ENCODE data around the gene MYH4.

MYH4 gene

DNA sequence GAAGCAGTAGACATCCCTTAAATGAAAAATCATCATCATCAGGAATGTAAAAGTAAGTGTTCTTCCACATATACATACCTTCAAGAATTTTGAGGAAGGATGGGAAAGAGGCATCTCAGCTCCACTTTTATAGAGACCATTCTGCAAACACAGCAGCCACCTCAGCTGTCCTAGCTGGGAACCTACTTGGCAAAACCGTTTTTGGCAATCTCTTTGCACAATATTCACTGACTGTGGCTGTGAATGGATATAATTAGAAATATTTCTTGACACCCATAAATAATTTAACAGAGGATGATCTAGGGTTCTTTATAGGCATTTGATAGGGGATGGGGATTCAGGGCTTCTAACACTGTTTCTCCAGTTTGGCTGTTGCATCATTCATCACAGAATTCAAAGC lies at the start of gene MYH4:
TSS of gene MYH4 (minus strand) at position 101 of the 400 bp plus-strand sequence. CDS start 2,814 bp downstream, outside the sequence.
- DNase-seq (ENCODE audit: low read depth in 3 of 3, low spot score in 1 of 3), result no peak

DNA sequence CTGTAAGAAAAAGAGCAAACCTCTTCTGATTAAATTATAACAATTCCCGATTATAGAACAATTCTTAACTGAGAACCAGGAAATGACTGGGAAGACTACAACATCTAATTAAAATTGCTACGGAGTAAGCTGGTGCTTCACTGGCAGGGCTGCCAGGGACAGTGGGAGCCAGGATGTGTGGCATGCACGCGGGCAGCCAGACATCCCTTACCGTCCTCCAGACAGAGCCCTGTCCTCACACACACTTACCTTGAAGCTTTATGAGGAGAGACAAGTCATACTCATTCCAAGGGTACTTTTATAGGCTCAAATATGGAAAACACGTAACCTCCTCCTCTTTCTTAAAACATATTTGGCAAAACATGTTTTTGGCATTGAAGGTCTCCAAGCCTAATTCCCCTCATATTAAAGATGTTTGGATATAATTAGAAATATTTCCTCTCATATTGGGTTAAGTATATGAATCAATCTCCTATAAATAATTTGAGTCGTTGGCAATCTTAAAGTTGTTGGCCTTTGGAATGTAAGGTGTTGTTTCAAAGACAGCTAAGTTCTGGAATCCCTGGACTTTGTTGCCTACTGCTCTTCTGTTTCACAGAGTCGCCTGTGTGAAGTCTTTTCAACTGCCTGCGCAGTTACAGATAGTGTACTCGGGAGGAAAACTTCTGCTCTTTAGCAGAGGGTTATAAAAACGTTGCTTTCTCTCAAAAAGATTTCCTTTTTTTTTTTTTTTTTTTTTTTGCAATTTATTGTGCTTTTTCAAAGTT lies 49.1 kb upstream of the MYH4 start, which contains the start of gene MYH1:
TSS of gene MYH1 (minus strand) at position 272 of the 767 bp plus-strand sequence. CDS start 1,900 bp downstream, outside the sequence.
- no peak for DNase-seq (ENCODE audit: low read depth in 3 of 3, low spot score in 1 of 3)

DNA sequence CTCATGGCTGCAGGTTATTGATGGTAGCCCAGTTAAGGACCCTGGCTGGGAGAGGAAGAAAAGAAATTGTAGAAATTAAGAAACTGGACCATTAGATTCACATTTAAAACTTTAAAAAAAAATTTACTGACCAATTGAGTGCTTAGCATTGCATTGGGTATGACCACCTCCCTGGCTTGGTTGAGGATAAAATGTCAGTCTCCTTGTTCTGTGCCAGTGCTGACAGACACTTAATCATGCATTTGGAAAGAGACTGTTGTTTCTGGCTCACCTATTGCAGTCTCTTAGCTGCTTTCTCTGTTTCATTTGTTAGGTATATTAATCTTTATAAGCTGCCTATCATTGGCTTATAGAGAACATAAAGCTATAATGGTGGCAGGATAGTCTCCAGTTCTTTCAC lies 47.3 kb upstream of the MYH4 start:
- no peak for DNase-seq (ENCODE audit: low read depth in 3 of 3, low spot score in 1 of 3)

DNA sequence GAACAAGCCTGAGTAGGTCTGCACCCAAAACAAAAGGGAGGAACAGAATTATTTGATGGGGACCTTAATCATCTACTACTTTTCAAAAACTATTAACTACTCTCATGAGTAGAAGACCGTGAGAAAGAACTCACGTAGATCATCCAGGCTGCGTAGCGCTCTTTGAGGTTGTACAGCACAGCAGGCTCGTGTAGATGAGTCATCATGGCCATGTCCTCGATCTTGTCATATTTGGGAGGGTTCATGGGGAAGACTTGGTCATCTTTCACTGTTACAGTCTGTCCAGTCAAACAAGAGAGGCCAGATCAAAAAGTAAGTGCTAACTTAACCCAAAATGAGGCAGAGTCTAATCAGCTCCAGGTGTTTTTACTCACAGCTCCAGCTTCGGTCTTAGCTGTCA lies 46.7 kb upstream of the MYH4 start:
- no peak for DNase-seq (ENCODE audit: low read depth in 3 of 3, low spot score in 1 of 3)

DNA sequence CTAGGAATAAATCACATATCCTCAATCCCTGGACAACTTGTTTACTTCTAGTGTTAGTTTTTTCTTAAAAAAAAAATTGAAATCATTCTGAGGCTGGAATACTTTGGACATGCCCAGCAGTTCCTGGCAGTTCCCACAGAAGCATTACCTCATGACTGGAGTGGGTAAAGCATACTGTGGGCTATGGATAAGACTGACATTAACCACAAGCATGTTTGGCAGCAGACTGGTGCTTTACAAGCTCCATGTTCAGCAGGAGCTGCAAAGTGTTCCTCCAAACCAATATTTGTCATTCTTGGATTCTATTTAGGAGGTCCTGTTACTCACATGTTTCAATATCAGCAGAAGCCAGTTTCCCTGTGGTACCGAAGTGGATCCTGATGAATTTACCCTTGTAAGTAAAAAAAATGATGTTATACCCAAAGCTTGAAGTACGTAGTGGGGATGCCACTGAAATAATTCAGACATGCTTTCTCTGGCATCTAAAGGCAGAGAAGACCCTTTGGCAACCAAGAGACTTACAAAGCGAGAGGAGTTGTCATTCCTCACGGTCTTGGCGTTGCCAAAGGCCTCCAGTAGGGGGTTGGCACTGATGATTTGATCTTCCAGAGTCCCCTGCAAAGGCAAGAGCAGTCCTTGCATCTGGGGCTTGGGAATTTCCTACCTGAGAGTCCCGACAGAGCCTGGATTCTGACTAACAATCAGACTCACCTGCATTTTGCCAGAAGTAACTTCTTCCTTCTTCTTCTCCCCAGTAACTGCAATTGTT lies 44.1 kb upstream of the MYH4 start:
- DNase-seq (ENCODE audit: low read depth in 3 of 3, low spot score in 1 of 3), result no peak

DNA sequence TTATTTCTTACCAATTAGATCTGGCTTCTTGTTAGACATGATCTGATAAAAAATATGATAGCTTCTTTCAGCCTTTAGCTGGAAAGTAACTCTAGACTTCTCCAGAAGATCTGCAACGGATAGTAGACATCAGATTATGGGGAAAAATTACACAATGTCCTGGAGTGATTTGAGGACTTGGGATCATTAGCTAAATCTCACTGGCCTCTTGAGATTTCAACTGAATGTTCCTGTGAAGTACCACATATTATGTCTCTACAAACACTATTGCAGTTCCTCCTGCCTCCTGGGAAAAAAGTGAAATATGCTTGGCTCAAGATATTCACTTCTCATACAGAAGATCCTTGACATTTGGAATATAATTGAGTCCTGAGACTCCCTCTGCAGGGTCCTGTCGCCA lies 43.5 kb upstream of the MYH4 start:
- no peak for DNase-seq (ENCODE audit: low read depth in 3 of 3, low spot score in 1 of 3)

DNA sequence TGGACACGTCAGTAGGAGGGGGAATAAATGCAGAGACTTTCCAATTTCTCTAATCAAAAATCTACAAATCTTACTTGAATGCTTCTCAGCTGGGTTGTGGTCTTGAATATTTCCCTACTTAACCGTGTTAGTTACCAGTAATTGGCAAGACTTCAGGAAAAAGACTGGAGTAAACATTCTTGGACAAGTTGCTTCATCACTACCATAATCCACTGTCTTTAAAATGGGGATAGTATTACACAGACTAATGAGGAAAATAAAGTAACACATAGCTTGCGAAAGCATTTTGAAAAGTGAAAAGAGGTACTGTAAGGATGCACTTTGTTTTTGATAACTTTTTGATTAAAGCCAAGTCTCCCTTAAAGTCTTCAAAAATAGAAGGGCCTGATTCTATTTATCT lies 30.6 kb upstream of the MYH4 start:
- DNase-seq (ENCODE audit: low read depth in 3 of 3, low spot score in 1 of 3), result no peak

DNA sequence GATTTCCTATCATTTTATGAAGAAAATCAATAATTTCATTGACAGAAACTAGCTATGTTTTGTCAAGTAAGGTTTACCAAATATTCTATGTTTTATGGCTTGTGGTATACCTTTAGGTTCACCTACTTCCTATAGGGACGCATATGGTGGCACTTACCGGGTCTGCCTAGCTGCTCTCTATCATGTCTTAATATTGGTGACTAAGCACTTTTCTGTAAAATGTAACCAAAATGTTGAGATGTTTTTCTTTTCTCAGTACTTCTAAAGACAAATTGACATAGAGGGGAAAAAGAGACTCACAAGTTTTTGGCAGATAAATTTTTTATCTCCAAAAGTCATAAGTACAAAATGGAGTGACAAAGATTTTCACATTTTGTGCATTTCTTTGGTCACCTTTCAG lies 22.6 kb upstream of the MYH4 start:
- no peak for DNase-seq (ENCODE audit: low read depth in 3 of 3, low spot score in 1 of 3)

DNA sequence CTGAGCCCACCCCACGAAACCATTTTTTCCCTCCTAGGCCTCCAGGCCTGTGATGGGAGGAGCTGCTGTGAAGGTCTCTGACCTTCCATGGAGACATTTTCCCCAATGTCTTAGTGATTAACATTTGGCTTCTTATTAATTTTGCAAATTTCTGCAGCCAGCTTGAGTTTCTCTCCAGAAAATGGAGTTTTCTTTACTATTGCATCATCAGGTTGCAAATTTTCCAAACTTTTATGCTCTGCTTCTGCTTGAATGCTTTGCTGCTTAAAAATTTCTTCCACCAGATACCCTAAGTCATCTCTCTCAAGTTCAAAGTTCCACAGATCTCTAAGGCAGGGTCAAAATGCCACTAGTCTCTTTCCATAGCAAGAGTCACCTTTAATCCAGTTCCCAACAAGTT lies 12.9 kb upstream of the MYH4 start:
- DNase-seq (ENCODE audit: low read depth in 3 of 3, low spot score in 1 of 3), result no peak

DNA sequence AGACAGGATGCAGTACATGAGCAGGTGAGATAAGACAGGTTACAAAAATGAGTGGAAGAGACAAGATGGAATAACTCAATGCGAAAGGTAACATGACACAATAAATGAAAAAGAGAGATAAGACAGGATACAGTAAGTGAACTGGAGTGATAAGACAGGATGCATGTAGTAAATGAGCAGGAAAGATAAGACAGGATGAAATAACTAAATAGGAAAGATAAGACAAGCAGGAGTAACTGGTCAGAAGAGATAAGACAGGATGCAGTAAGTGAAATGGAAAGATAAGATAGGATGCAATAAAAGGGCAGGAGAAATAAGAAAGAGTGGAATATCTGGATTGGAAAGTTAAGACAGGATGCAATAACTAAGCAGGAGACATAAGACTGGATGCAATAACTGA lies 8.3 kb upstream of the MYH4 start:
- DNase-seq (ENCODE audit: low read depth in 3 of 3, low spot score in 1 of 3), result no peak

DNA sequence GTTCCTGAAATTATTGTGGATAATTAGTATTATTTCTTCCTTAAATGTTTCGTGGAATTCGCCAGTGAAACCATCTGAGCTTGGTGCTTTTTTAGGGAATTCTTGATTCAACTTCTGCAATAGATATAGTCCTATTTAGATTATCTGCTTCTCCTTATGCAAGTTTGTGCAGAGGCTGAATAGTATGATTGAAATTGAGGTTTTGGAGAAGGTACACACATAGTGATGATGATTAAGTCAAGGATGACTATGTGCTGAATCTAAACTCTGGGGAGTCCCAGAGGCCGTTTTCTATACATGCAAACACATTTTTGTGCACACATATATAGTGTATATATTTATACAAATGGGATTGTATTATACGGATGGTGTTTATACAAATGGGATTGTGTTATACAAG lies 5.2 kb upstream of the MYH4 start:
- DNase-seq (ENCODE audit: low read depth in 3 of 3, low spot score in 1 of 3), result no peak

DNA sequence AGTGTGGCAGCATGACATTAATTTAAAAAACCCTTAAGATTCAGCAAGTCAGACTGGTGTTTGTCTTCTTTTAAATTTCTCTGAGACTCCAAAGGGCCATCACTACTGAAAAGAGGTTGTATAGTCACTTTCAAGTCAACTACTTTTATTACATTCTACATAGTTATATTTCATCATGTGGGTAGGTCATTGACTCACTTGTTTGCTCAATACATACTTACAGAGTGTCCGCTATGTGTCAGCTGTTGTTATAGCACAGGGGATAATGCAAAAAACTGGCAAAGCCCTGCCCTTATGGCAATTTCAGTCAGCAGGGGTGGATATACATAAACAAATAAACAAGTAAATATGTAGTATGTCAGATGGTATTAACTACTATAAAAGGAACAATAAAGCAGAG lies 2.5 kb upstream of the MYH4 start:
- no peak for DNase-seq (ENCODE audit: low read depth in 3 of 3, low spot score in 1 of 3)

DNA sequence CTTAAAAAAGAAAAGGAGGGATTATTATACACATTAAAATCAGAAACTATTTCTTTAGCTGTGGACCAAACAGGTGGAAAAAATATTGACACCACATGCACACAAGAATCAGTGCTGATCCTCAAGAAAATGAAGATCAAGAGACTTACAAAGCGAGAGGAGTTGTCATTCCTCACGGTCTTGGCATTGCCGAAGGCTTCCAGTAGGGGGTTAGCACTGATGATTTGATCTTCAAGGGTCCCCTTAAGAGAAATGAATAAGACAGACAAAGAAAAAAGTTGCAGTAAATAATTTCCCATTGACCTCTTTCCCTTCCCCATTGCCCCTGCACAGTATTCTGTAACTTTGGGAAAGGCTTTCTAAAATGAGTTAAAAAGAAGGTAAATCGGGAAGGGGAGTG lies 6.0 kb downstream of the MYH4 start:
- DNase-seq (ENCODE audit: low read depth in 3 of 3, low spot score in 1 of 3), result no peak

DNA sequence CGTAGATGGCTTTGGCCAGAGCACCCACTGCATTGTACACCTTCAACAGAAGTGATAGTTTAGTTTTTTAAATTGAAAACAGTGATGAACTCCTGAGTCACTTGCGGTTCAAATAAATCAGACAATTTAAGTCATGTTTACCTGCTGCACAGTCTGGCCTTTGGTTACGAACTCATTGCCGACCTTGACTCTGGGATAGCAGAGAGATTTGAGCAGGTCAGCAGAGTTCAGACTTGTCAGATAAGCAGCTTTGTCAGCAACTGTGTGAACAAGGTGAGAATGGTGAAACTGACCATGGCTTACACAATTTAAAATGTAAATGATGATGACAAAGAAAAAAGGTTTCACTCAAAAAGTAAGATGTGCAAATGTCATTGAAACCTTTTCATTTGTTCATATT lies 9.3 kb downstream of the MYH4 start:
- no peak for DNase-seq (ENCODE audit: low read depth in 3 of 3, low spot score in 1 of 3)

DNA sequence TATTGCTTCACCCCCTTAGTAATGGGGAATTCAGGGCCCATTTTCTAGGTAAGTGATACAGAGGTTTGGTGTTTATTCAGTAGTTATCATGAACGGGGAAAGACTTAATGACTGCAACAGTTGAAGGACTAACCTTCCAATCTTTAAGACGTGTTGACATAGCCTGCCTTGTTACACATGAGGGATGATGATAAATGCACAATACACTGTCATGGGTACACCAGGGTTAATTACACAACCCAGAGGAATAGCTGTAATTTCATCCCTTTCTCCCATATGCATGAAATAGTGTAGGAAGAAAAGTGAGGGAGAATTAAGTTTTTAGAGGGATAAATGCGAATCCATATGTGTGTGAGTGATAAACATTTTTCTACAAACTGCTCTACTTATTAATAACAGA lies 10.7 kb downstream of the MYH4 start:
- DNase-seq (ENCODE audit: low read depth in 3 of 3, low spot score in 1 of 3), result no peak

DNA sequence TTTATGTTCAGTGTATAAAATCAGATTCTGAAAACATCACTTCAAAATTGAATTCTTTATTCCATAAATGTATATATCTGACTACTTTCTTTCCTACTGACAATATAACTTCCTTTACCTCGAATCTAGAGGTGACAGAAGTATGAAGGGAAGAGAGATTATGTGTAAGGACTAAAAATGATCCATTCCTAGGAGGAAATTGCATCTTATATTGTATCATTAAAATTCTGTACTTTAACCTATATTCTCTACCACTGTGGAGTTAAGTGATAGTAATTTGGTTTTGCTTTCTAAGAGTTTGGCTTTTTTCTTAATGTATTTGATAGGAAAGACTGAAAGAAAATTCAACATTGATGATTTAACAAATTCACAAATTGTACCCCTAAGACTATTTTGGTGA lies 11.4 kb downstream of the MYH4 start:
- no peak for DNase-seq (ENCODE audit: low read depth in 3 of 3, low spot score in 1 of 3)

DNA sequence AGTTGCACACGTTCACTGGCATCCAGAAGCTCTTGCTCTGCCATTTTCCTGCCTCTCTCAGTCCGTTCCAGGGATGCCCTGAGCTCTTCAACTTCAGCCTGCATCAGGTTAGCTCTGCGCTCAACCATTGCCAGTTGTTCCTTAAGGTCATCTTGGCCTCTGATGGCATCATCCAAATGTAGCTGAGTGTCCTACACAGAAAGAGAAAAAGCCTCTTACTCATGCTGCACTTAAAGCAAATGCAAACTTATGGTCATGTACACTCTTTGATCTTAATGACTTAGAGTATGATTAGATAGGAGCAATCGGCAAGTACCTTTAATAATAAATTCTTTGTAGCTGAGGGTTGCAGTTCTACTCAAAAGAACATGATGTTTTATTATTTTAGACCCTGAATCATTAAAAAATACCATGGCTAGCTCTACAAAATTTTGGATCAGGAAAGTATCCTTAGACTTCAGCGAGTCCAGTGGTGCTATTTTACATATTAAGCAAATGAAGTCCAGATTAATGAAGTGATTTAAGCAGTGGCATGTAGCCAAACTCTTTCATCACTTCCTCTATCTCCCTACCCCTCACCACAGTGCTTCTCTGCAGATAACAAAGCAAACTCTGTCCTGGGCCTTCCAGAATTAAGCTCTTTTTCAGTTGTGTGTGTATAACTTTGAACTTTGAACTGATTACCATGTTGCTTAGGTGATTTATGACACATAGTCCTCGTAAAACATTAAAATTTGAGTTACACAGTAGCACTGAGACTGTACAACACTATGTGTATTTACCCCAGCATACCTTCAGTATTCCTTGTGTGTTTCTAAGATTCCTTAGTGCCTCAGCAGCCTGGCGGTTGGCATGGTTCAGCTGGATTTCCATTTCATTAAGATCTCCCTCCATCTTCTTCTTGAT lies 22.1 kb downstream of the MYH4 start:
- DNase-seq (ENCODE audit: low read depth in 3 of 3, low spot score in 1 of 3), result no peak

DNA sequence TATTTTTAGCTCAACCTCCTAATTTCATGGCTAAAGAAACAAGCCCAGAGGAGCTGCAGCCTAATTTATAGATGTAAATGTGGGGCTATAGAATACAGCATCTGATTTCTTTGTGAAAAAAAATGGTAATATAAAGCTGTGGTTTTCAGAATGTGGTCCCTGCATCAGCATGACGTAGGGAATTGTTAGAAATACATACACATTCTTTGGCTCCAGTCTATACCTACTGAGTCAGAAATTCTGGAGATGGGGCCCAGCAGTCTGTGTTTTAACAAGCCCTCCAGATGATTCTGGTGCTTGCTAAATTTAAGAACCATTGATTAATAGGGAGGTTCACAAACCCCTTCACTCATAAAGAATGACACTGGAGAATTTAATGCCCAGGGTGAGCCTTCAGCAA lies 29.5 kb downstream of the MYH4 start:
- DNase-seq (ENCODE audit: low read depth in 3 of 3, low spot score in 1 of 3), result no peak

DNA sequence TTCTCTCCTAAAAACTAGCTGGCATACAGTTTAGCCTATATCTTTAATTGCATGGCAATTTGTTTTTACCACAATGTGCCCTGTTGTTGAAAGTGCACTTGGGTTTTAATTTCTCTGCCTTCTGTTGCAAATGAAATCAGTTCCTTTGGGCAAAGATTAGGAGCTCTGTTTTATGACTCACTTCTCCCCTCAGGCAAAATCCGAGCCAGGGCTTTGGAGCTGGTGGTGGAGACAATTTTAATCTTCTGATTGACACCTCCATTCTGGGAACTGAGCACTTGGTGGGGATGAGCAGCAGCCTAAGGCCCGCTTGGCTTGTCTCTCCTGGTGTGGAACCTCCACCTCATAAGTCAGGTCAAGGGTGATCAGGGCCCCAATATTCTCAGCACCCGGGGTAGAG lies 34.3 kb downstream of the MYH4 start:
- DNase-seq (ENCODE audit: low read depth in 3 of 3, low spot score in 1 of 3), result no peak

DNA sequence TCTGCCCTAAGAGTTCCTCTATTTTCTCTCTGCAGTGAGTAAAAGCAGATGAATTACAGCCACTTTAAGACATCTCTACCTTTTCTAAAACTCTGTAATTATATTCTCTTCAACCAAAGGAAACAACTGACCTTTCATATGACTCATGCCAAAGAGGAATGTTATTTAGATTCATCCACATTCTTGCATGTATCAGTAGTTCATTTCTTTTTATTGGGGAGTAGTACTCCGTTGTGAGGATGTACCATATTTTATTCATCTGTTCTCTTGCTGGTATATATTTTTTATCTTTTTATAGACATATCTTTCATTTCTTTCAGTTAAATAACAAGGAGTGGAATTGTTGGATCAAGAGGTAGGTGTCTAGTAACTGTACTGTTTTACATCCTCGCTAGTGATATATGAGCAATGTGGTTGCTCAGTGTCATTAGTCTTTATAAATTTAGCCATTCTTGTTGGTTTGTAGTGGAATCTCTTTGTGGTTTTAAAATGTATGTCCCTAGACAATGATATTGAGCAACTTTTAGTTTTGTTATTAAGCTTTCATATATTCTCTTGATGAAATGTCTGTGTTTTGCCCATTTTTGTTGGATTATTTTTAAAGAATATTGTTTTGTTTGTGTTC lies 39.8 kb downstream of the MYH4 start:
- DNase-seq (ENCODE audit: low read depth in 3 of 3, low spot score in 1 of 3), result no peak

DNA sequence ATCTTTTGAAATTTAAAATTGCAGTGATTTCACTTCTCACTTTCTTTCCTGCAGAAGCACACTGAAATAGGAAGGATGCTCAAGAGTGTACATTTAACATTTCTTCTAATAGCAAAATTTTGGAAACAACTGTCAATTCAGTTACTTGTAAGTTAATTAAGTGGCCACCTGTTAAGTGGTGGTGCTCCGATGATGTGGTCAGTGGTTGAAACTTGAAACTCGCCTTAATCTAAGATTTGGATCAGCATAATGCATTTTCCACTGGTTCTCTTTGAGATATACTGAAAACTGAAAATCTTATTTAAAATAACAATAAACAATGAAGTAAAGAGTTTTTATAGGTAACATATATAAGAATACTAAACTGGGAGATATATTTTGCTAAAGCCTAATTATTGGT lies 40.6 kb downstream of the MYH4 start:
- DNase-seq (ENCODE audit: low read depth in 3 of 3, low spot score in 1 of 3), result no peak
